ENCODE measurements around the gene CLSTN2. TPM values are rescaled to one million over a fixed set of nuclear protein-coding genes. Genes with fewer than 3 reads are reported as not detected.

The CLSTN2 gene
- total RNA-seq, 1 experiment from 2014 or later, result 0.68 TPM

- H4K91ac ChIP-seq (ENCODE audit: insufficient read length, low read depth, low read length), result no peak overlapping the region
- H3K14ac ChIP-seq (ENCODE audit: insufficient read depth, low read length), result no peak overlapping the region
- no peaks in the 10 kb centered on the region for H4K20me1 ChIP-seq (ENCODE audit: control insufficient read depth, insufficient read depth, insufficient read length)
- no peak overlapping the region for H2AK5ac ChIP-seq (ENCODE audit: insufficient read length, low read length)
- peak overlapping the region; percentile 40 for H3T11ph ChIP-seq (ENCODE audit: low read length)
- no peak overlapping the region for H3K9ac ChIP-seq (ENCODE audit: extremely low read depth, insufficient read length, low read length)
- H4K5ac ChIP-seq (ENCODE audit: insufficient read length, low read depth, low read length), result no peak overlapping the region
- no peak overlapping the region for H3K18ac ChIP-seq (ENCODE audit: insufficient read length, low read depth, low read length)
- Mint-ChIP-seq H3K4me1 (peaks cover 30 to 31% of the 10 kb centered on the region in 2 experiments), H3K4me3 (no peak overlapping the region), H3K9me3 (no peaks in the 10 kb centered on the region), H3K27me3 (ENCODE audit: low read depth) (peaks cover 6% of the 10 kb centered on the region; the same call in 1 of the 2 replicates), H3K27ac (peak overlapping the region in 1 of 3 experiments; percentile 97; a peak in 2 of 7 replicates), H3K36me3 (ENCODE audit: insufficient read depth in 1 of 3, low read depth in 3 of 3) (no peaks in the 10 kb centered on the region)
- no peak overlapping the region for H3K4ac ChIP-seq (ENCODE audit: low read depth, low read length)
- H2BK5ac ChIP-seq (ENCODE audit: insufficient read length, low read length), result no peak overlapping the region
- no peak for TF ChIP-seq CTCF (conservative IDR thresholded peaks at IDR 0.05)
- H3K79me2 ChIP-seq (ENCODE audit: insufficient read depth, low read length), result no peaks in the 10 kb centered on the region
- H2BK15ac ChIP-seq (ENCODE audit: low read depth, low read length), result no peak overlapping the region
- no peak overlapping the region for H4K8ac ChIP-seq (replicated peaks; ENCODE audit: insufficient read length, low read depth, low read length)
- H2AFZ ChIP-seq (ENCODE audit: low read length), result no peak overlapping the region
- no CpG with 5 or more reads among the region's 1 CpG for WGBS (ENCODE audit: extremely low coverage, insufficient read length, low lambda C conversion rate)
- H2BK20ac ChIP-seq (ENCODE audit: low read depth, low read length, poor library complexity, severe bottlenecking), result no peak overlapping the region
- H3K79me1 ChIP-seq (ENCODE audit: insufficient read depth, low read depth, low read length, poor library complexity, severe bottlenecking), result no peaks in the 10 kb centered on the region
- H3K27me3 ChIP-seq (ENCODE audit: insufficient read depth, low read length), result no peaks in the 10 kb centered on the region
- no peak overlapping the region for H2BK12ac ChIP-seq (ENCODE audit: insufficient read length, low read depth, low read length)
- H3K56ac ChIP-seq (ENCODE audit: insufficient read length, low read depth, low read length), result no peak overlapping the region
- H3K23ac ChIP-seq (ENCODE audit: insufficient read length, low read depth, low read length), result no peak overlapping the region
- H3K27ac ChIP-seq (ENCODE audit: insufficient read length, low read depth, low read length), result no peak overlapping the region
- H3K9me3 ChIP-seq (ENCODE audit: control insufficient read depth, low read depth, low read length), result no peaks in the 10 kb centered on the region
- no peak overlapping the region for H2BK120ac ChIP-seq (ENCODE audit: low read depth, low read length, poor library complexity, severe bottlenecking)
- DNase-seq, result no peak
- H3K4me2 ChIP-seq (ENCODE audit: insufficient read depth, insufficient read length, low read length), result no peak overlapping the region
- H3K4me1 ChIP-seq (ENCODE audit: insufficient read depth, low read length), result no peaks in the 10 kb centered on the region
- no peaks in the 10 kb centered on the region for H3K23me2 ChIP-seq (ENCODE audit: insufficient read length, low read depth, low read length, poor library complexity, severe bottlenecking)
Measured at GRCh38 chr3:140424726-140425125, 489.7 kb downstream of the CLSTN2 start.

Data from H9 (cell line).